ENCODE data around the gene MAG. TPM values are rescaled to one million over a fixed set of nuclear protein-coding genes. Genes with fewer than 3 reads are reported as not detected.
"Not testable (repeated sequence)": the region's sequence is repeated elsewhere in the genome, so short reads cannot be mapped to it uniquely, and the experiment has no call there.

Gene MAG
- total RNA-seq, 1 donor from 2014 or later: not detected

- peak; percentile 3 for DNase-seq (ENCODE audit: low read depth)
Measured at GRCh38 chr19:35357867-35358573, 66.1 kb downstream of the MAG start, which contains the start of gene FFAR3. Gene FFAR3, plus strand, starts transcription at chr19:35358460. Its CDS starts 431 bp downstream, at chr19:35358891.

- not testable (repeated sequence) for DNase-seq (ENCODE audit: low read depth)
Measured at GRCh38 chr19:35358834-35359233, 66.9 kb downstream of the MAG start.

- DNase-seq (ENCODE audit: low read depth): not testable (repeated sequence)
Measured at GRCh38 chr19:35359395-35359794, 67.4 kb downstream of the MAG start.

GRCh38 chr19:35360081-35360480, 68.1 kb downstream of the MAG start:
- DNase-seq (ENCODE audit: low read depth): not testable (repeated sequence)

- DNase-seq (ENCODE audit: low read depth): no peak
Measured at GRCh38 chr19:35360880-35361420, 69.0 kb downstream of the MAG start.

GRCh38 chr19:35362261-35363000, 70.5 kb downstream of the MAG start:
- no peak for DNase-seq (ENCODE audit: low read depth)

GRCh38 chr19:35363001-35363590, 71.1 kb downstream of the MAG start:
- DNase-seq (ENCODE audit: low read depth): no peak

Small RNA genes lying within 50 kb of the gene (microRNA-seq; reads per million reads assigned to microRNA genes)
- gene MIR5196: not detected

Other genes with a start within 250 kb of the MAG start
- gene FXYD3, start 176.3 kb upstream of the MAG start, total RNA-seq: 0.91 TPM in 1 of 2 replicates, not detected in the other
- gene LGI4, start 157.1 kb upstream of the MAG start, total RNA-seq: 0.68 and 1.4 TPM in 2 replicates
- 22.9 and 36.6 TPM in 2 replicates for gene FXYD1, start 153.3 kb upstream of the MAG start, total RNA-seq
- not detected in 2 replicates for gene FXYD7, start 148.9 kb upstream of the MAG start, total RNA-seq
- 12.0 and 19.5 TPM in 2 replicates for gene FXYD5, start 137.4 kb upstream of the MAG start, total RNA-seq
- gene FAM187B, start 63.4 kb upstream of the MAG start, total RNA-seq: not detected in 2 replicates
- 0.43 and 0.83 TPM in 2 replicates for gene LSR, start 43.2 kb upstream of the MAG start, total RNA-seq
- gene USF2, start 23.2 kb upstream of the MAG start, total RNA-seq: 107 TPM in 2 replicates
- not detected in 2 replicates for gene HAMP, start 9.6 kb upstream of the MAG start, total RNA-seq
- gene CD22, start 37.0 kb downstream of the MAG start, total RNA-seq: 0.05 TPM in 1 of 2 replicates, not detected in the other
- not detected in 2 replicates for gene FFAR1, start 55.7 kb downstream of the MAG start, total RNA-seq
- not detected in 2 replicates for gene FFAR3, start 66.3 kb downstream of the MAG start, total RNA-seq
- not detected in 2 replicates for gene GPR42, start 78.9 kb downstream of the MAG start, total RNA-seq
- gene FFAR2, start 156.1 kb downstream of the MAG start, total RNA-seq: not detected in 2 replicates
- not detected in 2 replicates for gene KRTDAP, start 198.3 kb downstream of the MAG start, total RNA-seq
- gene DMKN, start 221.5 kb downstream of the MAG start, total RNA-seq: 3.0 and 9.7 TPM in 2 replicates
- gene SBSN, start 236.2 kb downstream of the MAG start, total RNA-seq: not detected in 2 replicates
- not detected in 2 replicates for gene GAPDHS, start 241.3 kb downstream of the MAG start, total RNA-seq